GM18499 (cell line): ENCODE results near the gene ACTR10.
"Not testable (repeated sequence)": the region's sequence is repeated elsewhere in the genome, so short reads cannot be mapped to it uniquely, and the experiment has no call there.

Experiments used
- ATAC-seq: cut with Tn5 transposase; IDR thresholded peaks from one replicate; pipeline ENCODE4 v1.9.1; 2021; ENCODE audit warnings: moderate number of reproducible peaks; ENCODE audit not compliant: insufficient read depth, unreplicated experiment

The ACTR10 gene

DNA sequence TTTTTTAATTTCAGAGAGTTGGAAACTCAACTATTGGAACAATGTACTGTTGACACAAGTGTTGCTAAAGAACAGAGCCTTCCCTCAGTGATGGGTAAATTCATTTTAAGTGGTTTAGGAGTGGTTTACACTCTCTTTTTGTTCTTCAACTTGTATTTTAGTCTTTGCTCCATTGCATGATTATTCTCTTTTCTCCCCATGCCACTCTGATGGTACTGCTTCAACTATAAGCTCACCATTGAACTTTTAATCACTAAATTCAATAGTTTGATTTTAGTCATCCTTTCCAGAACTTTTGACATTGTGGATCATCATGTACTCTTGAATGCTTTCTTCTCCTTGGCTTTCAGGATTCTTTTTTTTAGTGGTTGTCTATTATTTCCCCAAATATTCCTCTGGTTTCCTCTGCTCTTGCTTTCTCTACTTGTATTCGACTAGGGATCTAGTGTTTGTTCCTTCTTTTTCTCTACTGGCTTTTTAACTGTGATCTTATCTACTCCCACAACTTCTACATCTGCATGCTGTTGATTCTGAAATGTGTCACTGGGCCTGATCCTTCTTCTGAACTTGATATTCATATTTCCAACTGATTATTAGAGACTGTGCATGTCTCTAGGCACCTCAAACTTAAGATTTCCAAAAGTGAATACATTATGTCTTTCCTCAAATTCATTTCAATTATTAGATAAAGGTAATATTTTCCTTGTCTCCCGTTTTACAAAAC, 15.4 kb downstream of the ACTR10 start:
- ATAC-seq: no peak

DNA sequence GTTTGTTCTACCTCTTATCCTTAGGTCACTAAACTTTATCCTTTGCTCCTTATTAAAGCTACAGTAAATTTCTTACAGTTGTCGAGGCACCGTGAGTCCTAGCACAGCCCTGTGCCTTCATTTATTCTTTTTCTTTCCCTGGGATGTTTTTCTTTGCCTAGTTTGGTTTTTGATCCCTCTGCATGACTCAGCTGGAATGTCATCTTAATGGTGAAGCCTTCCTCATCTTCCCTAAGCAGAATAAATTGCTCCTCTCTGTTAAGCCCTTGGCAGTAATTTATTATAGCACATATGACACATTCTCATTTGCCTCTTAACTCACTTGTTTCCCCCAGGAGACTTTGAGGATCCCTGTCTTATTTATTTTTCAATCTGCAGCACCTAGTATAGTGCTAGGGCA, 16.6 kb downstream of the ACTR10 start:
- ATAC-seq: no peak

DNA sequence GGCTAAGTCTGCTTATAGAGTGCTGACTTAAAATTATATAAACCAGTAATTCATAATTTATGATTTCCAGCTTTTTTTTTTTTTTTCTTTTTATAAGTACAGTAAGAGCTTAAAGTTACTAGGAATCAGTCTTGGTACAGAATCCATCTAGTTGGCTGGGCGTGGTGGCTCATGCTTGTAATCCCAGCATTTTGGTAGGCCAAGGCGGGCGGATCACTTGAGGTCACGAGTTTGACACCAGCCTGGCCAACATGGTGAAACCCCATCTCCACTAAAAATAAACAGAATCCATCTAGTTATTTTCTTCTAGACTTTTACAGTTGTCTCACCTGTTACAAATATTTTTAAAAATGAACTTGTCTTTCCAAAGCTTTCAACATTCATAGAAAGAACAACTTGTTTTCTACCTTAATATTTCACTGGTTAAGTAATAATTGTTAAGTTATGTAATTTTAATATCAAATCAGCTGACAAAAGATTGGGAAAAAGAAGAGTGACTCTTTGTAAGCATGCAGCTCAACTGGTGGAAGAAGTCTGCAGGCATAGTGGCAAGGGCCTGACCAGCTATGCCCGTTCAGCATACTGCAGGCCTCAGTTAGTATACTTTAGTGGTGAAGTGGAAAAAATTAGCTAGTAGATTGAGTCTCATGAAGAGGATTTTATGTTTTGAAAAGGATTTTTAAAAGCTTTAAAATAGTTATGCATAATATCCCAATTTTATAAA, 27.3 kb downstream of the ACTR10 start:
- no peak for ATAC-seq

DNA sequence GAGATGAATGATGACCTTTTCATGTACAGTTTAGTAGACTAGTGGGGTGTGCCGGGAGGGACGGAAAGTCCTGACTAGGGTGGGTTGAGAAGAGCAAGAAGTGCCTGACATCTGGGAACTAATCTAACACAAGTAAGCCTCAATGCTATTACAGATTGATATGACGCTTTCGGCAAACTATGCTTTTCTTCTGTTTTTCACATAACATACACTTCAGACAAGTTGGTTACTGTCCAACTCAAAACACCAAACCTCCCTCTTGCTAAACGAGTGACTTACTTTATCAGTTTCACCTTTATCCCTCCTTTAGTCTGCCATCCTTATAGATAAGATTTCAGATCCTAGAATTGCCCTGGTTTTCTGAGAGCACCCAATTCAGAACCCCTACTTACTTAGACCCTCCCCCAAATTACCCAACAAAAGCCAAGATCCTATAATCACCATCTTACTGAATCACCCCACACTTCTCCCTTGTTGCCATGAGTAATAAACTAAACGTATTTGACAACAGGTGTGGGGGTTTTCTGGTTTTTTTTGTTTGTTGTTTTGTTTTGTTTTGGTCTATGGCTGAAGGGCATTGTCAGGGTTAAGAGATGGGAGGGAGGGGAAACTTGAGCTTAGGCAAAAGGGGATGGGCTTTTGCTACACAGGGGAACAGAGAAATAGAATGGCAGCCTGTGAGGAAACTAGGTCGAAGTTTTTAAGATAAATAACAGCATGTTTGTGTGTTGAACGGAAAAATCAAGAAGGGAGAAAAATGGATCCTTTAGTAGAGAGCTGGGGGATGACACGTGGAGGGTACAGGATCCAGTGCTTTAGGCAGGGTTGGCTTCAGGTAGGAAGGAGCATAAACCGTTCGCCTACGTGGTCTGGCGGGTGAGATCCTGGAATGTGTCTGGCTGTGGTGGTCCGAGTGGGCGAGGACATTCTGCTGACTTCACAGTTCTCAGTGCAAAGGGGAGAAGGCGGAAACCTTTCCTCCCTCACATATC, 38.6 kb downstream of the ACTR10 start:
- no peak for ATAC-seq

DNA sequence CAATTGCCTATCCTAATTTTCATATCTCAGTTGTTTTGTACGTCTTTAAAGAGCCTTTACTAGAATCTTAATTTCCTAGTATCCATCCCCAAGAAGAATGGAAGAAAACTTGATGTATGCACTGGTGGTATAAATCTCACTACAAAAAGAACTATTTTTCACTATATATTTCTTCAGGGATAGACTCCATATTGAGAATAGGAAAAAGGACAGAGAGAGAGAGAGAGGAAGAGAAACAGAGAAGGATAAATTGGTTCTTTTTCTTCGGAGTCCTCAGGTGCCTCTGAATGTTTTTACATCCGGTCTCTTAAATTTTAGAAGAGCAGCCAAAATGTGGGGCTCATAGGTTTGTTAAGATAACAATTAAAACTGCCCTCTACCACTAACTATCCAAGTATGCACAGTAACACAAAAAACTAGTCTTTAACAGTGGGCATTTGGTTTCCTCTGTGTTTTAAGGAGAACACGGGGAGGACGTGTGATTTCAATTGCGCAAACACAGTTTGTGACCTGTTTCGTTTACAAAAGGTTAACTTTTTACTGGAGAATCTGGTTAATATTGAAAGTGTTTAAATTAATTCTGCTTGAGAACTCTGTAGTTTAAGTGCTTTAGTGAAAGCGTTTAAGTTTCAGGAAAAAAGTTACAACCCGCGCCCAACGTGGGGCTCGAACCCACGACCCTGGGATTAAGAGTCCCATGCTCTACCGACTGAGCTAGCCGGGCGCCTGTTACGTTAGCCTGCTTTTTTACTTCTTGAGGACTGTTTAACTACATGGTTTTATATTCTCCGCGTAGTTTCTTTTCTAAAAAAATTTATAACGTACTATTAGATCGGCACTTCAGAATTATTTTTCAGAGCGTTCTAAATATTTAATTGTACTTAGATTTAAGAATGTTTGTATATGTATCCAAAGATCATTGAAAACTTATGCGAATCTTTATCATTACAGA, 39.6 kb downstream of the ACTR10 start:
- no peak for ATAC-seq

GRCh38 chr14:58243790-58244555, 44.0 kb downstream of the ACTR10 start:
- peak; percentile 27 for ATAC-seq

DNA sequence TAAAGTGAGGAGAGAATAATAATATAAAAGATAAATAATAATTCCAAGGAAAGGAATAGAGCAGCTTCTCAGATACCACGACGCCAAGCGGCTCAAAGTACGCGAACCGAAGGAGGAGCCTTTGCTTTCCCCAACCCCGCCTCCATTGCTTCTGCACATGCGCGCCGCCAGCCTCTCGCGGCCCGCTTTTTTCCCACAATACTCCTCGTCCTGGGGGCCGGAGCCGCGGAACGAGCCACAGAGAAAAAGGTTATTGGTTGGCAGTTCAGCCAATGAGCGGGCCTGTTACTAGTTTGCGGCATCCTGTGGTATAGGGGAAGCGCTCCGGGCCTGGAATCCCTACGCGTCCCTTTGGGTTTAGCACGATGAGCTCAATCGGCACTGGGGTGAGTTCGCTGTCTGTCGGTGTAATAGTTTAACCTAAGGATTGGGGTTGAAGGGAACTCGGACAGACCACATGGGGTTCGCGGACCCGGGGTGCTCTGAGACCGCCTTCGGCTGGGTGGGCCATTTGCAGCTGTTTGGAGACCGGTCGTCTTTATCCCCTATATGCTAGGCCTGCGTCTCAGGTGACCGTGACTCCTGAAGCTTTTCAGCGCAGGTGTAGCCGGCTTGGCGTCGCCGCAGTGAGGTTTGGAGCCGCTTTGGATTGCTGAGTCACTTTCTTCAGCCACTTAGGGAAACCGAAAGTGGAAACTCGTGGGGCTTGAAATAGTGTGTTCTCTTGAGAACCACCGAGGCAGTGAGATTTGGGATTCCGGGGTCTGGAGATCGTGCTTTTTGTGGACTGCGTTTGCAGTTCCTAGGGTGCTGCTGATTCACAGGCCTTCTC, 44.8 kb downstream of the ACTR10 start, which contains the start of gene PSMA3:
PSMA3 (plus strand) TSS at position 288 of the 832 bp plus-strand sequence; CDS start at position 366, 78 bp downstream.
- peak; percentile 89 for ATAC-seq

GRCh38 chr14:58245562-58245961, 45.6 kb downstream of the ACTR10 start:
- no peak for ATAC-seq

- ATAC-seq: no peak
Observed at GRCh38 chr14:58249611-58250010, 49.7 kb downstream of the ACTR10 start.

DNA sequence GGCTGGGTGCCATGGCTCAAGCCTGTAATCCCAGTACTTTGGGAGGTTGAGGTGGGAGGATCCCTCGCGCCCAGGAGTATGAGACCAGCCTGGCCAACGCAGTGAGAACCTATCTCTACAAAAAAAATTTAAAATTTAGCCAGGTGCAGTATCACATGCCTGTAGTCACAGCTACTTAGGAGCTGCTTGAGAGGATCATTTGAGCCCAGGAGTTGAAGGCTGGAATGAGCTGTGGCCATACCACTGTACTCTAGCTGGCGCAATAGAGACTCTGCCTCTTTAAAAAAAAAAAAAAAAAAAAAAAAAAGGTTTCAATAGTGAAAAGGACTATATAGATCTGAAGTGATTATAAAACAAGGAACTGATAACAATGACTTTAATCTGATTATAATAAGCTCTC, 58.2 kb downstream of the ACTR10 start:
- ATAC-seq: no peak

DNA sequence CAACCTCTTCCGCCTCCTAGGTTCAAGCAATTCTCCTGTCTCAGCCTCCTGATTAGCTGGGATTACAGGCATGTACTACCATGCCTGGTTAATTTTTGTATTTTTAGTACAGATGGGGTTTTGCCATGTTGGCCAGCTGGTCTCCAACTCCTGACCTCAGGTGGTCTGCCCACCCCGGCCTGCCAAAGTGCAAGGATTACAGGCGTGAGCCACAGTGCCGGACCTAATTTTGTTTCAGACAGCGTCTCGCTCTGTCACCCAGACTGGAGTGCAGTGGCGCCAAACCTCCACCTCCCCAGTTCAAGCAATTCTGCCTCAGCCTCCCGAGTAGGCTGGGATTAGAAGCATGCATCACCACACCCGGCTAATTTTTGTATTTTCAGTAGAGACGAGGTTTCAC, 62.1 kb downstream of the ACTR10 start:
- ATAC-seq: not testable (repeated sequence)

- ATAC-seq: no peak
Observed at GRCh38 chr14:58265401-58265800, 65.5 kb downstream of the ACTR10 start.

DNA sequence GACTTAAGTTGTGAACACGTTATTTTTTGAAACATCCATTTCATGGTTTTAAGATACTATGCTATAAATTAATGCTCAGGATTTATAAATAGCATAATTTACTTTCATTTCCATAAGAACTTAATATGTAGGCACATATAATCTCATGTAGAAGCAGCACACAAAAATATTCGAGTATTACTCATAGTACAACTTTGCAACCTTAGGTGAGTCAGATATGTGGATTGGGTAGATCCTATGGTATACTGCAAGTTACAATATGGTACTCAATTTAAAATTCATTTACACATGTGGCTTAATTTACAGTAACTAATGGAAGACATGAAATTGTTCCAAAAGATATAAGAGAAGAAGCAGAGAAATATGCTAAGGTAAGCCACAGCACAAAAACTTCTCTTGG, 70.7 kb downstream of the ACTR10 start:
- no peak for ATAC-seq

DNA sequence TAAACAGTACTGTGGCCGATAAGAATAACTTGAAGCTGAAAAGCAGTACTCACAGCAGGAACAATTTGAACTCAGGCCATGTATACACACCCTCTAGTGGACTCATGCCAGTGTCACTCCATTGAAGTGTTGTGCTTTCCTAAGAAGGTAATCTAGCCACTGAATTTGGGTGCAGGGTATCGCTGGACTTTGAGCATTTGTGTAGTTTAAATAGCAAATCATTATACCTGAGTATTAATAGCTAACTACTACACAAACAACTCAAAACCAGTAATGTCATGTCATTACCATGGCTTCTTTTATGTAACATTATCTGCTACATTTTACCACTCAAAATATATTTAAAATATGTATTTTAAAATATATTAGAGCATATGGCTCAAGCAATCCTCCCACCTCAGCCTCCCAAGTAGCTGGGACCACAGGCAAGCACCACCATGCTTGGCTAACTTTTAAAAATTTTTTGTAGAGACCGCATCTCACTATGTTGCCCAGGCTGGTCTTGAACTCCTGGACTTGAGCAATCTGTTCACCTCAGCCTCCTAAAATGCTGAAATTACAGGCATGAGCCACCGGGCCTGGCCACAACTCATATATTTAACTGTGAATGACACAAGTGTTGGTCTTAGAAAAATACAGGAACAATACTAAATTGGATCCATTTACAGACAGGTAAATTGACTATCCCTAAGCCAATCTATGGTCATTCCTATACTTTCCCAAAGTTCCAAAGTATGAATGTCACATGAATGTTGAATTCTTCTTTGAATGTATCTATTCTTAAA, 72.8 kb downstream of the ACTR10 start:
- no peak for ATAC-seq

DNA sequence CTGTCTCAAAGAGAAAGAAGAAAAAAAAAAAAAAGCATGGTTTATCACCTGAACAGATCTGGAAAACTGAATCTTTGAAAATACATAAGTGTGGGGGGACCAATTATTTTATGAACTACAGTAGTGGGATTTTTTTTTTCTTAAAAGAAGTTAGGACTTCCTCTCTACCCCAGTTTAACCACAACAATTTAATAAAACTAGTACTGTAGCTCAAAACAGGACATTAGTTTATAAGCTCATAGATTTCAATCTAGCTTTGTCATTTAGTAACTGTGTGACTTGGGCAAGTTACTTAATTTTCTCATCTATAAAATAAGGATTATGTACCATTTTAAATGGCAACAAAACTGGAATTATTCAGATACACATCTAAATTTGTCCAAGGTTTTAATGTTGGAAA, 74.9 kb downstream of the ACTR10 start:
- ATAC-seq: no peak

GRCh38 chr14:58275527-58276190, 75.7 kb downstream of the ACTR10 start:
- no peak for ATAC-seq

DNA sequence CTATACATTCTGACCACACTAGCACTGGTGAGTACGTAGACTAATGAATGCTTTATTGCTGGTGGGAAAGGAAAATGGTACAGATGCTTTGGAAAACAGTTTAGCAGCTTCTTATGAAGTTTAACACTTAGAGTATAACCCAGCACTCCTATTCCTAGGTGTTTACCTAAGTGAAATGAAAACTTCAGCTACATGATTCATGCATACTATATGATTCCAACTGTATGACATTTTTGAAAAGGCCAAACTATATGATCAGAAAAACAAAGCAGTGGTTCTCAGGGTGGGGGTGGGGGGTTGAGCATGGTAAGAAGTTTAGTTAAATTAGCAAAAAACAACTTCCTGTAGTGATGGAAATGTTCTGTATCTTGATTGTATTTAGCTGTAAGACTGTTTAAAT, 76.3 kb downstream of the ACTR10 start:
- ATAC-seq: no peak
